ENCODE measurements around the gene LARGE2.

Gene LARGE2

DNA sequence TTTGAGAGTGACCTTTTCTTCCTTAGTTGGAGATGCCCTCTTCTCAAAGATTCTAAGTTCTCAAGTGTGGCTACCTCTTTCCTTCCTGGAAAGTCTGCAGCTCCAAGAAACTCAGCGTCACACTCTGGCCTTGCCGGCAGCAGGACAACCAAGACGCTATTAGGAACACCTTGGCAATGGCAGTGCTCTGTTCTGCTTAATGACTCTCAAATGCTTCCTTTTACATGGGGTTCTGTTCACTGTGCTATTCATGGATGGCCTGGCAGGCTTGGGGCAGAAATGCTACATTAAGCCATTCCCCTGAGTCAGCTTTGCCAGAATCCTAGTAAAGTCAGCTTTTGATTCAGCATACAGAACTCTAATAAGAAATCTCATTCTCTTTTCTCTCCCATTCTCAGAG lies 25.9 kb downstream of the LARGE2 start:
- TF ChIP-seq CTCF (IDR thresholded peaks at IDR 0.05; ENCODE audit: low read depth, low read length, missing control alignments): no peak
- H3K4me3 ChIP-seq (ENCODE audit: low read depth, low read length): no peak overlapping the region
- DNase-seq (ENCODE audit: low read depth): no peak

DNA sequence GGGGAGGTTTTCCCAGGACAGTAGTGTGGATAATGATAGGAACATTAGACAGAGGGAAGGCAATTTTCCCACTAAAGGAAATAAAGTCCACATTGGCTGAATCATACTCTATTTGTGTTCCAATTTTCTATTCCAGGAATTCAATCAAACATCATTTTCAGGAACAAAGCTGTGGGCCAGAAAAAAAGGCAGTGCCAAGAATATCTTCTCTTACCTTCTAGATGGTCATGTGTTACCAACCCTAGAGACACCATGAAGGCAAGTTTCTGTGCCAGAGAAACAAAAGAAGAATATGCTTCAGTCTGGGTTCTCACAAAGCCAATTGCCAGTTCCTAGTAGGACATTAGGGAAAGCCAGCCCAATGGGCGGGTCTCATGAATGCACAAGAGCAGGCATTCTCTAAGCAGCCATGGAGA lies 27.5 kb downstream of the LARGE2 start:
- H3K4me3 ChIP-seq (ENCODE audit: low read depth, low read length): no peak overlapping the region
- no peak for DNase-seq (ENCODE audit: low read depth)
- no peak for TF ChIP-seq CTCF (IDR thresholded peaks at IDR 0.05; ENCODE audit: low read depth, low read length, missing control alignments)

DNA sequence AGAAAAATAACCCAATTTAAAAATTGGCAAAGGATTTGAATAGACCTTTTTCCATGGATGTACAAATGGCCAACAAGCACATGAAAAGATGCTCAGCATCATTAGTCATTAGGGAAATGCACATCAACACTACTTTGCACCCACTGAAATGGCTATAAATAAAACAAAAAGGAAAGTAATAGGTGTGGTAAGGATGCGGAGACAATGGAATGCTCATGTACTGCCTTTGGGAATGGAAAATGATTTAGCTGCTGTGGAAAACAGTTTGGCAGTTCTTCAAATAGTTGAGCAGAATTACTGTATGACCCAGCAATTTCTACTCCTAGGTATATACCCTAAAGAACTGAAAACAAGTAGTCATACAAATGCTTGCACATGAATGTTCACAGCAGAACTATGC lies 37.4 kb downstream of the LARGE2 start:
- no peak for TF ChIP-seq CTCF (IDR thresholded peaks at IDR 0.05; ENCODE audit: low read depth, low read length, missing control alignments)
- H3K4me3 ChIP-seq (ENCODE audit: low read depth, low read length): no peak overlapping the region
- no peak for DNase-seq (ENCODE audit: low read depth)

DNA sequence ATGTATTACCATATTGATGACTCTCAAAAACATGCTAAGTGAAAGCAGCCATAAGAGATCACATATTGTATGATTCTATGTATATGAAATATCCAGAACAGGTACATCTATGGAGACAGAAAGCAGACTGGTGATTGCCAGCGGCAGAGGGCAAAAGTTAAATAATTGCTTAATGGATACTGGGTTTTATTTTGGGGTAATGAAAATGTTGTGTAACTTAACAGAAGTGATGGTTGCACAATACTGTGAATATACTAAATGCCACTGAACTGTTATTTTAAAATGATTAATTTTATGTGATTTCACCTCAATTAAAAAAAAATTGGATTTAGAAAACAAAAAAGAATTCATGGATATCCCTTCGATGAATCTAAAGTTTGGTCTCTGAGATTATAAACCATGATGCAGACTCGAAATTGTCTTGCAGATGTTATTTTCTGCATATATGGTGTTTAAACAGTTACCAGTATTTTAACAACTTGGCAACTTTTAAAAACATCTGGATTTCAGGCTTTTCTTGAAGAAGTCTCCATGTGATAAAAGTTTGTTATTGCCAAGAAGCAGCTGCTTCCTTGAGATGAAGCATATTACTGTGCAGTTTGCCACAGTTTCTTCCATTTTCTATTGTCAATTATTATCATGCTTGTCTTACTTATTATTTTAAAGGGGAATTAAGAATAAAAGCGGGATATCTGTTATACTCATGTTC lies 38.1 kb downstream of the LARGE2 start:
- TF ChIP-seq CTCF (IDR thresholded peaks at IDR 0.05; ENCODE audit: low read depth, low read length, missing control alignments): no peak
- no peak overlapping the region for H3K4me3 ChIP-seq (ENCODE audit: low read depth, low read length)
- DNase-seq (ENCODE audit: low read depth): no peak

DNA sequence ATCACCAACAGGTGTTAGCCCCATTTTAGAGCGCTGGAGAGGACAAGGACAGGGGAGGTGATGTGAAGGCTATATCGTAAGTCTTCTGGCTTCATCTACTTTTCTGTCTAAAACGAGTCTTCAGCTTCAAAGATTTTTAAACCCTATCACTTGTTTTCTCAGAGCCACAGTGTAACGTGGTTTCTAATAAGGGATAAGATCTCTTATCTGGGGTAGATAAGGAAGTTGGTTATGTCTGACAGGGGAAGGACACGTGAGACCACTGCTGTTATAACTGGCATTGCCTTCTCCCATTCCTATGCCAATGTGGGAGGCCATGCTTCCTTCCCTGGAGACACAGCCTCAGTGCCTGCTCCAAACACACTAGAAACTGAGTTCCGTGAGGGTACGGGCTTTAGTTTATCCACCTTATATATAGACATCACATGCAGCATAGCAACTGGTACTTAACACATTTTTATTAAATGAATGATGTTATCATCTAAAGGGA lies 39.3 kb downstream of the LARGE2 start:
- no peak for TF ChIP-seq CTCF (IDR thresholded peaks at IDR 0.05; ENCODE audit: low read depth, low read length, missing control alignments)
- DNase-seq (ENCODE audit: low read depth): no peak
- no peak overlapping the region for H3K4me3 ChIP-seq (ENCODE audit: low read depth, low read length)

GRCh38 chr11:45964911-45965389 lies 42.5 kb downstream of the LARGE2 start:
- H3K4me3 ChIP-seq (ENCODE audit: low read depth, low read length): no peak overlapping the region
- TF ChIP-seq CTCF (IDR thresholded peaks at IDR 0.05; ENCODE audit: low read depth, low read length, missing control alignments): peak; percentile 90
- DNase-seq (ENCODE audit: low read depth): peak; percentile 40

GRCh38 chr11:45967506-45967905 lies 45.0 kb downstream of the LARGE2 start:
- no peak for TF ChIP-seq CTCF (IDR thresholded peaks at IDR 0.05; ENCODE audit: low read depth, low read length, missing control alignments)
- H3K4me3 ChIP-seq (ENCODE audit: low read depth, low read length): no peak overlapping the region
- DNase-seq (ENCODE audit: low read depth): no peak
